ENCODE results near the gene IPO4. TPM values are rescaled to one million over a fixed set of nuclear protein-coding genes. Genes with fewer than 3 reads are reported as not detected.

IPO4 gene
- polyA plus RNA-seq, 1 donor (not counting 4 experiments of a cell fraction or from before 2014, with no cell fraction given): 18.6 TPM

GRCh38 chr14:24233538-24233866 lies 44.9 kb upstream of the IPO4 start:
- Histone ChIP-seq H3K9me1 (ENCODE audit: control insufficient read depth, extremely low read depth, insufficient read depth, low read length) (no peaks in the 10 kb centered on the region), H3K4me3 (ENCODE audit: control insufficient read depth in 2 of 3, extremely low read depth in 1 of 3, insufficient read depth in 2 of 3, low read depth in 1 of 3, low read length in 3 of 3) (peak overlapping the region; percentile 70 to 83 (median 82)), H3K36me3 (ENCODE audit: control insufficient read depth in 2 of 2, extremely low read depth in 1 of 2, insufficient read depth in 2 of 2, low read length in 2 of 2) (peaks cover 15 to 39% of the 10 kb centered on the region in 2 experiments), H3K9me3 (ENCODE audit: control insufficient read depth, low read depth, low read length) (no peaks in the 10 kb centered on the region), H3K4me1 (ENCODE audit: control insufficient read depth, extremely low read depth, insufficient read depth, low read length) (peaks cover 37% of the 10 kb centered on the region), H2AFZ (ENCODE audit: control insufficient read depth, low read length) (no peak overlapping the region), H4K20me1 (ENCODE audit: control insufficient read depth, extremely low read depth, insufficient read depth, low read length) (no peaks in the 10 kb centered on the region), H3K9ac (ENCODE audit: control insufficient read depth, extremely low read depth, insufficient read depth, low read length) (peak overlapping the region; percentile 94), H3K79me2 (ENCODE audit: control insufficient read depth, insufficient read depth, low read length) (peaks cover 56% of the 10 kb centered on the region), H3K27ac (ENCODE audit: control insufficient read depth, insufficient read depth, low read length) (peak overlapping the region; percentile 97), H3K27me3 (ENCODE audit: control insufficient read depth, extremely low read depth, insufficient read depth, low read length) (no peaks in the 10 kb centered on the region), H3K4me2 (ENCODE audit: control insufficient read depth, extremely low read depth, insufficient read depth, low read depth, low read length) (peak overlapping the region; percentile 98)
- DNase-seq (ENCODE audit: low read depth, low spot score): no peak
- TF ChIP-seq, protein P1, sequence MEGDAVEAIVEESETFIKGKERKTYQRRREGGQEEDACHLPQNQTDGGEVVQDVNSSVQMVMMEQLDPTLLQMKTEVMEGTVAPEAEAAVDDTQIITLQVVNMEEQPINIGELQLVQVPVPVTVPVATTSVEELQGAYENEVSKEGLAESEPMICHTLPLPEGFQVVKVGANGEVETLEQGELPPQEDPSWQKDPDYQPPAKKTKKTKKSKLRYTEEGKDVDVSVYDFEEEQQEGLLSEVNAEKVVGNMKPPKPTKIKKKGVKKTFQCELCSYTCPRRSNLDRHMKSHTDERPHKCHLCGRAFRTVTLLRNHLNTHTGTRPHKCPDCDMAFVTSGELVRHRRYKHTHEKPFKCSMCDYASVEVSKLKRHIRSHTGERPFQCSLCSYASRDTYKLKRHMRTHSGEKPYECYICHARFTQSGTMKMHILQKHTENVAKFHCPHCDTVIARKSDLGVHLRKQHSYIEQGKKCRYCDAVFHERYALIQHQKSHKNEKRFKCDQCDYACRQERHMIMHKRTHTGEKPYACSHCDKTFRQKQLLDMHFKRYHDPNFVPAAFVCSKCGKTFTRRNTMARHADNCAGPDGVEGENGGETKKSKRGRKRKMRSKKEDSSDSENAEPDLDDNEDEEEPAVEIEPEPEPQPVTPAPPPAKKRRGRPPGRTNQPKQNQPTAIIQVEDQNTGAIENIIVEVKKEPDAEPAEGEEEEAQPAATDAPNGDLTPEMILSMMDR (optimal IDR thresholded peaks at IDR 0.05 in 1 of 3, IDR thresholded peaks at IDR 0.05 in 1 of 3, conservative IDR thresholded peaks at IDR 0.05 in 1 of 3; ENCODE audit: extremely low read depth in 1 of 3, insufficient read depth in 2 of 3, low read length in 3 of 3): no peak
- TF ChIP-seq EZH2 (IDR thresholded peaks at IDR 0.05; ENCODE audit: low read length): no peak
- dilution Hi-C loops (cut with MboI; ENCODE audit: extremely low pct_ligation_motif_present, low sequenced_read_pairs): no loop called here
- FAIRE-seq: no peak

GRCh38 chr14:24232645-24233537 lies 44.3 kb upstream of the IPO4 start, which contains the start of gene GMPR2:
TSS of gene GMPR2 (plus strand) at chr14:24232929. CDS start at chr14:24233254, 325 bp downstream.
- H3K9ac ChIP-seq (ENCODE audit: control insufficient read depth, extremely low read depth, insufficient read depth, low read length): peak within 1 kb of the TSS; percentile 94
- H3K4me2 ChIP-seq (ENCODE audit: control insufficient read depth, extremely low read depth, insufficient read depth, low read depth, low read length): peak within 1 kb of the TSS; percentile 98
- no peaks in the 10 kb centered on the region for H3K27me3 ChIP-seq (ENCODE audit: control insufficient read depth, extremely low read depth, insufficient read depth, low read length)
- peaks cover 30% of the 10 kb centered on the region for H3K4me1 ChIP-seq (ENCODE audit: control insufficient read depth, extremely low read depth, insufficient read depth, low read length)
- H4K20me1 ChIP-seq (ENCODE audit: control insufficient read depth, extremely low read depth, insufficient read depth, low read length): no peaks in the 10 kb centered on the region
- H3K9me3 ChIP-seq (ENCODE audit: control insufficient read depth, low read depth, low read length): no peaks in the 10 kb centered on the region
- H3K36me3 ChIP-seq (ENCODE audit: control insufficient read depth in 2 of 2, extremely low read depth in 1 of 2, insufficient read depth in 2 of 2, low read length in 2 of 2): peaks cover 16 to 33% of the 10 kb centered on the region in 2 experiments
- peak within 1 kb of the TSS; percentile 70 to 83 (median 82) for H3K4me3 ChIP-seq (ENCODE audit: control insufficient read depth in 2 of 3, extremely low read depth in 1 of 3, insufficient read depth in 2 of 3, low read depth in 1 of 3, low read length in 3 of 3)
- TF ChIP-seq, protein P1 (optimal IDR thresholded peaks at IDR 0.05 in 1 of 3, IDR thresholded peaks at IDR 0.05 in 1 of 3, conservative IDR thresholded peaks at IDR 0.05 in 1 of 3; ENCODE audit: extremely low read depth in 1 of 3, insufficient read depth in 2 of 3, low read length in 3 of 3): no peak
- TF ChIP-seq EZH2 (IDR thresholded peaks at IDR 0.05; ENCODE audit: low read length): no peak
- peak within 1 kb of the TSS; percentile 97 for H3K27ac ChIP-seq (ENCODE audit: control insufficient read depth, insufficient read depth, low read length)
- dilution Hi-C loops (cut with MboI; ENCODE audit: extremely low pct_ligation_motif_present, low sequenced_read_pairs): no loop called here
- no peaks in the 10 kb centered on the region for H3K9me1 ChIP-seq (ENCODE audit: control insufficient read depth, extremely low read depth, insufficient read depth, low read length)
- peak within 1 kb of the TSS; percentile 96 for H2AFZ ChIP-seq (ENCODE audit: control insufficient read depth, low read length)
- peaks cover 62% of the 10 kb centered on the region for H3K79me2 ChIP-seq (ENCODE audit: control insufficient read depth, insufficient read depth, low read length)
- DNase-seq (ENCODE audit: low read depth, low spot score) (no peak), FAIRE-seq (no peak)

Measured in keratinocyte (primary cell).